ENCODE results near the gene PRDM5. TPM values are rescaled to one million over a fixed set of nuclear protein-coding genes. Genes with fewer than 3 reads are reported as not detected.

Gene PRDM5
- total and polyA plus RNA-seq, 2 of the 13 experiments (the other 11 are each of a cell fraction or from before 2014, with no cell fraction given): not detected

DNA sequence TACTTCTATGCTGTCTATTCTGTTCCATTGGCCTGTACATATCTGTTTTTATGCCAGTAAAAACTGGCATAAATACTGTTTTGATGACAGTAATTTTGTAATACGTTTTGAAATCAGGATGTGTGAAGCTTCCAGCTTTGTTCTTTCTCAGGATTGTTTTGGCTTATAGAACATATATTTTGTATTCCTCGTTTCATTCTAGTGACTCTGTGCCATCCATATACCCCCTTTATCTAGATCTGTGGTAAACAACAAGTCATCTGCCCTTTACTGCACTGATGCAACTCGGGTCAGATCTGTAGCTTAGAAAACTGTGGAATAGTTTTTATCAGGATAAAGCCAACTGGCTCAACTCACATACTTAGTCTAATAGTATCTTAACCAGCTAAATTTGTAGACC, 233.7 kb downstream of the PRDM5 start:
- DNase-seq (ENCODE audit: low spot score): no peak
- no peak for FAIRE-seq
- POLR2A ChIA-PET: no interaction called here
- TF ChIP-seq, protein P1, sequence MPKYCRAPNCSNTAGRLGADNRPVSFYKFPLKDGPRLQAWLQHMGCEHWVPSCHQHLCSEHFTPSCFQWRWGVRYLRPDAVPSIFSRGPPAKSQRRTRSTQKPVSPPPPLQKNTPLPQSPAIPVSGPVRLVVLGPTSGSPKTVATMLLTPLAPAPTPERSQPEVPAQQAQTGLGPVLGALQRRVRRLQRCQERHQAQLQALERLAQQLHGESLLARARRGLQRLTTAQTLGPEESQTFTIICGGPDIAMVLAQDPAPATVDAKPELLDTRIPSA (CRISPR knock-in tag; IDR thresholded peaks at IDR 0.05; ENCODE audit: borderline replicate concordance): no peak
- TF ChIP-seq ZNF776 (CRISPR knock-in tag; IDR thresholded peaks at IDR 0.05) (no peak), HIVEP1 (CRISPR knock-in tag; IDR thresholded peaks at IDR 0.05) (no peak), ATAD3A (CRISPR knock-in tag; IDR thresholded peaks at IDR 0.05) (no peak), AKAP8 (CRISPR knock-in tag; IDR thresholded peaks at IDR 0.05) (no peak)
- TF ChIP-seq, protein P2, sequence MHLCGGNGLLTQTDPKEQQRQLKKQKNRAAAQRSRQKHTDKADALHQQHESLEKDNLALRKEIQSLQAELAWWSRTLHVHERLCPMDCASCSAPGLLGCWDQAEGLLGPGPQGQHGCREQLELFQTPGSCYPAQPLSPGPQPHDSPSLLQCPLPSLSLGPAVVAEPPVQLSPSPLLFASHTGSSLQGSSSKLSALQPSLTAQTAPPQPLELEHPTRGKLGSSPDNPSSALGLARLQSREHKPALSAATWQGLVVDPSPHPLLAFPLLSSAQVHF (CRISPR knock-in tag; IDR thresholded peaks at IDR 0.05): no peak
- TF ChIP-seq, protein P3, sequence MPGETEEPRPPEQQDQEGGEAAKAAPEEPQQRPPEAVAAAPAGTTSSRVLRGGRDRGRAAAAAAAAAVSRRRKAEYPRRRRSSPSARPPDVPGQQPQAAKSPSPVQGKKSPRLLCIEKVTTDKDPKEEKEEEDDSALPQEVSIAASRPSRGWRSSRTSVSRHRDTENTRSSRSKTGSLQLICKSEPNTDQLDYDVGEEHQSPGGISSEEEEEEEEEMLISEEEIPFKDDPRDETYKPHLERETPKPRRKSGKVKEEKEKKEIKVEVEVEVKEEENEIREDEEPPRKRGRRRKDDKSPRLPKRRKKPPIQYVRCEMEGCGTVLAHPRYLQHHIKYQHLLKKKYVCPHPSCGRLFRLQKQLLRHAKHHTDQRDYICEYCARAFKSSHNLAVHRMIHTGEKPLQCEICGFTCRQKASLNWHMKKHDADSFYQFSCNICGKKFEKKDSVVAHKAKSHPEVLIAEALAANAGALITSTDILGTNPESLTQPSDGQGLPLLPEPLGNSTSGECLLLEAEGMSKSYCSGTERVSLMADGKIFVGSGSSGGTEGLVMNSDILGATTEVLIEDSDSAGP (CRISPR knock-in tag; IDR thresholded peaks at IDR 0.05; ENCODE audit: borderline replicate concordance): no peak
- TF ChIP-seq, protein P4, sequence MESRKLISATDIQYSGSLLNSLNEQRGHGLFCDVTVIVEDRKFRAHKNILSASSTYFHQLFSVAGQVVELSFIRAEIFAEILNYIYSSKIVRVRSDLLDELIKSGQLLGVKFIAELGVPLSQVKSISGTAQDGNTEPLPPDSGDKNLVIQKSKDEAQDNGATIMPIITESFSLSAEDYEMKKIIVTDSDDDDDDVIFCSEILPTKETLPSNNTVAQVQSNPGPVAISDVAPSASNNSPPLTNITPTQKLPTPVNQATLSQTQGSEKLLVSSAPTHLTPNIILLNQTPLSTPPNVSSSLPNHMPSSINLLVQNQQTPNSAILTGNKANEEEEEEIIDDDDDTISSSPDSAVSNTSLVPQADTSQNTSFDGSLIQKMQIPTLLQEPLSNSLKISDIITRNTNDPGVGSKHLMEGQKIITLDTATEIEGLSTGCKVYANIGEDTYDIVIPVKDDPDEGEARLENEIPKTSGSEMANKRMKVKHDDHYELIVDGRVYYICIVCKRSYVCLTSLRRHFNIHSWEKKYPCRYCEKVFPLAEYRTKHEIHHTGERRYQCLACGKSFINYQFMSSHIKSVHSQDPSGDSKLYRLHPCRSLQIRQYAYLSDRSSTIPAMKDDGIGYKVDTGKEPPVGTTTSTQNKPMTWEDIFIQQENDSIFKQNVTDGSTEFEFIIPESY (CRISPR knock-in tag; IDR thresholded peaks at IDR 0.05): no peak
- TF ChIP-seq, protein P5, sequence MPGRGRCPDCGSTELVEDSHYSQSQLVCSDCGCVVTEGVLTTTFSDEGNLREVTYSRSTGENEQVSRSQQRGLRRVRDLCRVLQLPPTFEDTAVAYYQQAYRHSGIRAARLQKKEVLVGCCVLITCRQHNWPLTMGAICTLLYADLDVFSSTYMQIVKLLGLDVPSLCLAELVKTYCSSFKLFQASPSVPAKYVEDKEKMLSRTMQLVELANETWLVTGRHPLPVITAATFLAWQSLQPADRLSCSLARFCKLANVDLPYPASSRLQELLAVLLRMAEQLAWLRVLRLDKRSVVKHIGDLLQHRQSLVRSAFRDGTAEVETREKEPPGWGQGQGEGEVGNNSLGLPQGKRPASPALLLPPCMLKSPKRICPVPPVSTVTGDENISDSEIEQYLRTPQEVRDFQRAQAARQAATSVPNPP (CRISPR knock-in tag; IDR thresholded peaks at IDR 0.05): no peak
- TF ChIP-seq, protein P6, sequence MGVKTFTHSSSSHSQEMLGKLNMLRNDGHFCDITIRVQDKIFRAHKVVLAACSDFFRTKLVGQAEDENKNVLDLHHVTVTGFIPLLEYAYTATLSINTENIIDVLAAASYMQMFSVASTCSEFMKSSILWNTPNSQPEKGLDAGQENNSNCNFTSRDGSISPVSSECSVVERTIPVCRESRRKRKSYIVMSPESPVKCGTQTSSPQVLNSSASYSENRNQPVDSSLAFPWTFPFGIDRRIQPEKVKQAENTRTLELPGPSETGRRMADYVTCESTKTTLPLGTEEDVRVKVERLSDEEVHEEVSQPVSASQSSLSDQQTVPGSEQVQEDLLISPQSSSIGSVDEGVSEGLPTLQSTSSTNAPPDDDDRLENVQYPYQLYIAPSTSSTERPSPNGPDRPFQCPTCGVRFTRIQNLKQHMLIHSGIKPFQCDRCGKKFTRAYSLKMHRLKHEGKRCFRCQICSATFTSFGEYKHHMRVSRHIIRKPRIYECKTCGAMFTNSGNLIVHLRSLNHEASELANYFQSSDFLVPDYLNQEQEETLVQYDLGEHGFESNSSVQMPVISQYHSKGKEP (CRISPR knock-in tag; IDR thresholded peaks at IDR 0.05): no peak
- TF ChIP-seq, protein P7, sequence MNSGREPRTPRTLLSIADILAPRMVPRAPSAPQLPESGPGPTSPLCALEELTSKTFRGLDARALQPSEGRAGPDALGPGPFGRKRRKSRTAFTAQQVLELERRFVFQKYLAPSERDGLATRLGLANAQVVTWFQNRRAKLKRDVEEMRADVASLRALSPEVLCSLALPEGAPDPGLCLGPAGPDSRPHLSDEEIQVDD (CRISPR knock-in tag; IDR thresholded peaks at IDR 0.05; ENCODE audit: borderline replicate concordance): no peak
- no peaks in the 10 kb centered on the region for H3K79me2 ChIP-seq (ENCODE audit: insufficient read depth, low read length)
- no peaks in the 10 kb centered on the region for H4K20me1 ChIP-seq (ENCODE audit: insufficient read depth, low read length)
- intact Hi-C loops (cut with micrococcal nuclease; ENCODE audit: unreplicated experiment): no loop called here
- 0% methylated on average over 3 of the region's 3 CpGs for WGBS (ENCODE audit: low lambda C conversion rate)
- in situ Hi-C loops (cut with HindIII; ENCODE audit: extremely low pct_ligation_motif_present, low pct_unique_long_range_greater_than_20kb): no loop called here
- CTCF ChIA-PET (ENCODE audit: low intra/inter-chr PET ratio, low total read pairs): no interaction called here
- no peak overlapping the region for H3K27ac ChIP-seq (ENCODE audit: extremely low read length, insufficient read depth, low read length)
- H3K27me3 ChIP-seq (ENCODE audit: control insufficient read depth in 1 of 2, insufficient read depth in 2 of 2, low read length in 2 of 2): no peaks in the 10 kb centered on the region
- no peak overlapping the region for H3K9ac ChIP-seq (ENCODE audit: insufficient read depth, low read depth, low read length)
- H3K4me3 ChIP-seq (replicated peaks in 1 of 3; ENCODE audit: insufficient read depth in 1 of 3, low read depth in 2 of 3, low read length in 3 of 3): no peak overlapping the region
- no peaks in the 10 kb centered on the region for H3K9me3 ChIP-seq (ENCODE audit: low read length)
- ATAC-seq: no peak
- no peak overlapping the region for H3K4me2 ChIP-seq (ENCODE audit: low read depth, low read length)
- H3K36me3 ChIP-seq (replicated peaks in 1 of 2; ENCODE audit: control insufficient read depth in 1 of 2, insufficient read depth in 2 of 2, low read length in 2 of 2): no peaks in the 10 kb centered on the region
- H2AFZ ChIP-seq (ENCODE audit: low read length): no peak overlapping the region
- no peaks in the 10 kb centered on the region for H3K4me1 ChIP-seq (ENCODE audit: insufficient read depth, low read length)
- BruUV-seq (replicated peaks): no TSS peak
